ENCODE data around the gene ADAP1.

ADAP1 gene

GRCh38 chr7:988426-988911 lies 34.0 kb upstream of the ADAP1 start:
- no peak for DNase-seq

- DNase-seq = no peak
These were observed 33.4 kb upstream of the ADAP1 start for GRCh38 chr7:987909-988308.

- DNase-seq = no peak
These were observed 32.6 kb upstream of the ADAP1 start for GRCh38 chr7:986766-987751.

GRCh38 chr7:985915-986741 lies 31.6 kb upstream of the ADAP1 start:
- DNase-seq = no peak

GRCh38 chr7:985127-985416 lies 30.6 kb upstream of the ADAP1 start:
- no peak for DNase-seq

GRCh38 chr7:984361-985126 lies 30.1 kb upstream of the ADAP1 start:
- DNase-seq = no peak

- no peak for DNase-seq
These were observed 29.2 kb upstream of the ADAP1 start for GRCh38 chr7:983616-984071.

- DNase-seq = no peak
These were observed 28.6 kb upstream of the ADAP1 start, which contains the start of gene CYP2W1 for GRCh38 chr7:983004-983615. Gene CYP2W1 (plus strand): TSS chr7:983181. CDS start chr7:983212, 31 bp downstream.

GRCh38 chr7:982511-983003 lies 28.1 kb upstream of the ADAP1 start:
- no peak for DNase-seq

- DNase-seq = no peak
These were observed 27.5 kb upstream of the ADAP1 start for GRCh38 chr7:981793-982510.

- DNase-seq = no peak
These were observed 25.5 kb upstream of the ADAP1 start for GRCh38 chr7:979886-980571.

- DNase-seq = no peak
These were observed 24.7 kb upstream of the ADAP1 start for GRCh38 chr7:979151-979550.

GRCh38 chr7:978416-979091 lies 24.1 kb upstream of the ADAP1 start:
- DNase-seq = no peak

GRCh38 chr7:978049-978346 lies 23.5 kb upstream of the ADAP1 start:
- DNase-seq = no peak

GRCh38 chr7:977326-978048 lies 23.0 kb upstream of the ADAP1 start:
- DNase-seq = no peak

- DNase-seq = no peak
These were observed 22.4 kb upstream of the ADAP1 start for GRCh38 chr7:976901-977325.

GRCh38 chr7:975702-976473 lies 21.4 kb upstream of the ADAP1 start:
- no peak for DNase-seq

GRCh38 chr7:974820-975681 lies 20.6 kb upstream of the ADAP1 start, which contains the start of gene COX19:
Gene COX19 (minus strand): TSS chr7:975549. CDS start chr7:975509, 40 bp downstream.
- peak; percentile 6 for DNase-seq
